Dendritic cell treated with granulocyte-macrophage colony-stimulating factor and Interleukin-4, amounts not matched to agents 40 ng/mL and 50 ng/mL, for 4 days (primary cell): ENCODE measurements around the gene ABL1.

Experiments used
- H3K27ac Mint-ChIP-seq: one replicate; pipeline ENCODE4 v1.8.0; 2022; ENCODE audit warnings: mild to moderate bottlenecking, mixed read lengths
- H3K27me3 Mint-ChIP-seq: one replicate; pipeline ENCODE4 v1.8.0; 2022; ENCODE audit warnings: mild to moderate bottlenecking, mixed read lengths
- H3K36me3 Mint-ChIP-seq: one replicate; pipeline ENCODE4 v1.8.0; 2022; ENCODE audit warnings: low read depth, mixed read lengths
- H3K4me1 Mint-ChIP-seq: one replicate; pipeline ENCODE4 v1.8.0; 2022; ENCODE audit warnings: low read depth, mixed read lengths
- H3K4me3 Mint-ChIP-seq: one replicate; pipeline ENCODE4 v1.8.0; 2022; ENCODE audit warnings: mild to moderate bottlenecking, moderate library complexity, mixed read lengths
- H3K9me3 Mint-ChIP-seq: one replicate; pipeline ENCODE4 v1.8.0; 2022; ENCODE audit warnings: mixed read lengths
- intact Hi-C: fragments of 100-400 bp; cut with micrococcal nuclease; formaldehyde crosslinking; loops from one replicate; pipeline ENCODE4 v1.15.0; 2022

ABL1 gene

GRCh38 chr9:130930804-130931349 is 95.8 kb downstream of the ABL1 start:
- intact Hi-C loops, result no loop called here
- Mint-ChIP-seq H3K27me3 (peaks cover 46% of the 10 kb centered on the region), H3K36me3 (no peaks in the 10 kb centered on the region), H3K9me3 (no peaks in the 10 kb centered on the region), H3K4me1 (peaks cover 5% of the 10 kb centered on the region), H3K27ac (no peak overlapping the region), H3K4me3 (no peak overlapping the region)

- intact Hi-C loops, result no loop called here
- Mint-ChIP-seq H3K4me3 (no peak overlapping the region), H3K27ac (no peak overlapping the region), H3K4me1 (no peaks in the 10 kb centered on the region), H3K27me3 (peaks cover 53% of the 10 kb centered on the region), H3K9me3 (no peaks in the 10 kb centered on the region), H3K36me3 (no peaks in the 10 kb centered on the region)
Measured at GRCh38 chr9:130931508-130932254, 96.6 kb downstream of the ABL1 start.

- Mint-ChIP-seq H3K4me3 (no peak overlapping the region), H3K27me3 (peaks cover 61% of the 10 kb centered on the region), H3K4me1 (no peaks in the 10 kb centered on the region), H3K9me3 (no peaks in the 10 kb centered on the region), H3K27ac (no peak overlapping the region), H3K36me3 (no peaks in the 10 kb centered on the region)
- intact Hi-C loops, result no loop called here
Measured at GRCh38 chr9:130932255-130933079, 97.4 kb downstream of the ABL1 start.

GRCh38 chr9:130933114-130934046 is 98.3 kb downstream of the ABL1 start:
- H3K36me3 Mint-ChIP-seq, result no peaks in the 10 kb centered on the region
- H3K27me3 Mint-ChIP-seq, result peaks cover 67% of the 10 kb centered on the region
- intact Hi-C loops, result no loop called here

GRCh38 chr9:130934246-130934645 is 99.2 kb downstream of the ABL1 start:
- intact Hi-C loops, result no loop called here
- Mint-ChIP-seq H3K36me3 (no peaks in the 10 kb centered on the region), H3K4me3 (no peak overlapping the region), H3K27me3 (peaks cover 71% of the 10 kb centered on the region), H3K27ac (no peak overlapping the region), H3K4me1 (peaks cover 6% of the 10 kb centered on the region), H3K9me3 (no peaks in the 10 kb centered on the region)

More at GRCh38 chr9:130933114-130934046, 98.3 kb downstream of the ABL1 start:
- H3K9me3 Mint-ChIP-seq, result no peaks in the 10 kb centered on the region
- no peak overlapping the region for H3K27ac Mint-ChIP-seq
- no peak overlapping the region for H3K4me3 Mint-ChIP-seq
- H3K4me1 Mint-ChIP-seq, result no peaks in the 10 kb centered on the region

- no peak overlapping the region for H3K27ac Mint-ChIP-seq
- H3K4me3 Mint-ChIP-seq, result no peak overlapping the region
- peaks cover 76% of the 10 kb centered on the region for H3K27me3 Mint-ChIP-seq
- no peaks in the 10 kb centered on the region for H3K36me3 Mint-ChIP-seq
- H3K9me3 Mint-ChIP-seq, result no peaks in the 10 kb centered on the region
- intact Hi-C loops, result no loop called here
- peaks cover 6% of the 10 kb centered on the region for H3K4me1 Mint-ChIP-seq
Measured at GRCh38 chr9:130934702-130935647, 99.9 kb downstream of the ABL1 start.

GRCh38 chr9:130935648-130936271 is 100.7 kb downstream of the ABL1 start:
- H3K9me3 Mint-ChIP-seq, result no peaks in the 10 kb centered on the region
- no peaks in the 10 kb centered on the region for H3K36me3 Mint-ChIP-seq
- H3K4me3 Mint-ChIP-seq, result no peak overlapping the region
- H3K27me3 Mint-ChIP-seq, result peaks cover 81% of the 10 kb centered on the region
- no peak overlapping the region for H3K27ac Mint-ChIP-seq
- peaks cover 9% of the 10 kb centered on the region for H3K4me1 Mint-ChIP-seq
- intact Hi-C loops, result no loop called here

GRCh38 chr9:130936285-130937117 is 101.4 kb downstream of the ABL1 start:
- Mint-ChIP-seq H3K27me3 (peaks cover 84% of the 10 kb centered on the region), H3K9me3 (no peaks in the 10 kb centered on the region), H3K36me3 (no peaks in the 10 kb centered on the region), H3K4me3 (no peak overlapping the region), H3K27ac (no peak overlapping the region), H3K4me1 (peaks cover 15% of the 10 kb centered on the region)
- intact Hi-C loops, result no loop called here
